Lower leg skin (tissue), 3 donors: Measurements from ENCODE around the gene ZNF316.

Experiments used
- CTCF ChIP-seq, 3 donors: fragments of 450-650 bp; IDR thresholded peaks; one replicate each; pipeline ENCODE4 v1.5.1; 2016; ENCODE audit warnings: antibody characterized with exemption in 3 of 3, mild to moderate bottlenecking in 3 of 3, moderate library complexity in 2 of 3
- POLR2A ChIP-seq, 2 donors: fragments of 450-650 bp; IDR thresholded peaks; one replicate each; pipeline ENCODE4 v1.6.1; 2016 to 2017; ENCODE audit warnings: antibody characterized with exemption in 2 of 2, mild to moderate bottlenecking in 1 of 2, moderate library complexity in 1 of 2

- no peak for TF ChIP-seq CTCF (IDR thresholded peaks at IDR 0.05)
- no peak for TF ChIP-seq POLR2A (IDR thresholded peaks at IDR 0.05)
These were observed 13.4 kb upstream of the ZNF316 start for GRCh38 chr7:6623589-6624245.
